GM20431 (cell line): ENCODE results near the gene OTULINL.

Source experiments
- in situ Hi-C: fragments of 300-500 bp; cut with MseI, MboI; formaldehyde crosslinking; loops from one replicate; pipeline ENCODE4 v1.15.0; 2020; ENCODE audit warnings: low sequenced_read_pairs; ENCODE audit not compliant: unreplicated experiment

Gene OTULINL

DNA sequence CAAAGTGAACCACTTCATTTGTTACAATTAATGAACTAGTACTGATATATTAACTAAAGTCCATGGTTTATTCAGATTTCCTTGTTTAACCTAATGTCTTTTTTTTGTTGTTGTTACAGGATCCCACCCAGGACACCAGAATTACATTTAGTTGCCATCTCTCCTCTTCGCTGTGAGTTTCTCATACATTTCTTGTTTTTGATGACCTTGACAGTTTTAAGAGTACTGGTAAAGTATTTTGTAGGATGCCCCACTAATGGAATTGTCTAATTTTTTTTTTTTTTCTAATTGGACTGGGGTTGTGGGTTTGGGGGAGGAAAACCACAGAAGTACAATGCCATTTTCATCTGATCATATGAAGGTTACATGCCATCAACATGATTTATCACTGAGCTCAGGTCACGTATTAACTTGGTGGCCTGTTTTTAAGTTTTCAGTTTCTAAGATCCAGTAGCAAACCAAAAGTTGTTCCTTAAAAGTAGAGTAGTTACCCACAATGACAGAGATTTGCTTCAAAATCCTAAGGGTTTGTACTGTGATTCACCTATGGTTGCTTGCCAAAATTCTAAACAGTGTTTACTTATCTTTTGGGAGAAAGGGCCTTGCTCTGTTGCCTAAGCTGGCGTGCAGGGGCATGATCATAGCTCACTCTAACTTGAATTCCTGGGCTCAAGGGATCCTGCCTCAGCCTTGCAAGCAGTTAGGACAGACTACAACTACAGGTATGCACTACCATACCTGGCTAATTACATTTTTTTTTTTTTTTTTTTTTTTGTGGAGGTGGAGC lies 78.4 kb downstream of the OTULINL start:
- in situ Hi-C loops: no loop called here

GRCh38 chr5:14660833-14661232 lies 79.2 kb downstream of the OTULINL start:
- in situ Hi-C loops: no loop called here
